Transverse colon (tissue), 4 donors: ENCODE measurements around the gene PRKCZ.

Source experiments
- CTCF ChIP-seq, 5 experiments: fragments of 200-600 bp in 3 of 5; fragments of 450-650 bp in 2 of 5; sonication (generic) in 3 of 5; IDR thresholded peaks; 1 replicate in 2 of 5; 2 replicates in 3 of 5; pipeline ENCODE4 v1.5.1; 2016 to 2017; ENCODE audit warnings: antibody characterized with exemption in 5 of 5, inconsistent platforms in 3 of 5, mild to moderate bottlenecking in 2 of 5, moderate library complexity in 1 of 5
- EP300 ChIP-seq: sonication (generic); formaldehyde crosslinking; IDR thresholded peaks from one replicate; pipeline ENCODE4 v1.6.1; 2017; ENCODE audit warnings: antibody characterized with exemption, low read depth
- POLR2A ChIP-seq: fragments of 450-650 bp; IDR thresholded peaks from one replicate; pipeline ENCODE4 v1.6.1; 2016; ENCODE audit warnings: antibody characterized with exemption, mild to moderate bottlenecking, moderate library complexity
- POLR2AphosphoS5 ChIP-seq, 3 donors: sonication (generic); formaldehyde crosslinking; IDR thresholded peaks; one replicate each; pipeline ENCODE4 v1.6.1; 2016; ENCODE audit warnings: antibody characterized with exemption in 3 of 3

GRCh38 chr1:2185880-2186855 is 136.0 kb downstream of the PRKCZ start:
- TF ChIP-seq CTCF (IDR thresholded peaks at IDR 0.05) (no peak), POLR2A (no peak), POLR2AphosphoS5 (IDR thresholded peaks at IDR 0.05) (no peak), EP300 (no peak)
